WTC11 (cell line): ENCODE results near the gene SPRYD7. TPM values are rescaled to one million over a fixed set of nuclear protein-coding genes. Genes with fewer than 3 reads are reported as not detected.

ENCODE experiments used
- ATAC-seq: fragments of 200-7000 bp; cut with Tn5 transposase; 2 replicates; pipeline ENCODE4 v1.10.0; 2021; ENCODE audit warnings: mild to moderate bottlenecking, moderate library complexity
- CTCF ChIA-PET: fragments of 300-600 bp; sonication (Branson Sonifier 250); formaldehyde crosslinking; loops from one replicate; lab custom pipeline; 2021; ENCODE audit warnings: antibody characterized with exemption; lab: Charles Lee
- POLR2A ChIA-PET: fragments of 350-600 bp; sonication (Branson Sonifier 250); formaldehyde crosslinking; loops from one replicate; lab custom pipeline; 2021; ENCODE audit warnings: antibody characterized with exemption; lab: Charles Lee
- DNase-seq: peaks from one replicate; pipeline ENCODE4 v3.0.0; 2021; ENCODE audit warnings: low spot score
- H3K27ac Mint-ChIP-seq: 2 replicates; pipeline ENCODE4 v1.8.0; 2021; ENCODE audit warnings: mixed read lengths
- H3K27me3 Mint-ChIP-seq: 2 replicates; pipeline ENCODE4 v1.8.0; 2021; ENCODE audit warnings: low read depth, mild to moderate bottlenecking, moderate library complexity, mixed read lengths
- H3K36me3 Mint-ChIP-seq: 2 replicates; pipeline ENCODE4 v1.8.0; 2021; ENCODE audit warnings: mixed read lengths
- H3K4me1 Mint-ChIP-seq: 2 replicates; pipeline ENCODE4 v1.8.0; 2022; ENCODE audit warnings: mixed read lengths
- H3K4me3 Mint-ChIP-seq: 2 replicates; pipeline ENCODE4 v1.8.0; 2021; ENCODE audit warnings: mild to moderate bottlenecking, moderate library complexity, mixed read lengths
- H3K9me3 Mint-ChIP-seq: 2 replicates; pipeline ENCODE4 v1.8.0; 2021; ENCODE audit warnings: mixed read lengths
- CTCF ChIP-seq: fragments of 200-600 bp; IDR thresholded peaks from 2 replicates; pipeline ENCODE4 v1.8.0; 2022; ENCODE audit warnings: antibody characterized with exemption
- FOXP4 ChIP-seq: sonication (generic); formaldehyde crosslinking; IDR thresholded peaks from 2 replicates; pipeline ENCODE4 v1.8.0; 2022; ENCODE audit warnings: mild to moderate bottlenecking, missing genetic modification reagents
- HMGXB4 ChIP-seq: sonication (generic); formaldehyde crosslinking; IDR thresholded peaks from 2 replicates; pipeline ENCODE4 v1.8.1; 2023; ENCODE audit warnings: mild to moderate bottlenecking, moderate library complexity, missing genetic modification reagents
- NFYB ChIP-seq: sonication (generic); formaldehyde crosslinking; conservative IDR thresholded peaks from 2 replicates; pipeline ENCODE4 v1.8.0; 2022; ENCODE audit warnings: low read depth, missing genetic modification reagents
- SOX15 ChIP-seq: fragments of 250-450 bp; sonication (Bioruptor Pico); IDR thresholded peaks from 2 replicates; pipeline ENCODE4 v1.9.0; 2021; ENCODE audit warnings: mild to moderate bottlenecking
- SP1 ChIP-seq: sonication (generic); formaldehyde crosslinking; conservative IDR thresholded peaks from 2 replicates; pipeline ENCODE4 v1.8.1; 2022; ENCODE audit warnings: missing genetic modification reagents
- STAT6 ChIP-seq: sonication (generic); formaldehyde crosslinking; conservative IDR thresholded peaks from 2 replicates; pipeline ENCODE4 v1.8.1; 2023; ENCODE audit warnings: mild to moderate bottlenecking, low read depth, missing genetic modification reagents, moderate library complexity
- TCF7 ChIP-seq: sonication (generic); formaldehyde crosslinking; IDR thresholded peaks from 2 replicates; pipeline ENCODE4 v1.8.0; 2022; ENCODE audit warnings: mild to moderate bottlenecking, low read depth, missing genetic modification reagents, moderate library complexity
- ZBTB43 ChIP-seq: sonication (generic); formaldehyde crosslinking; IDR thresholded peaks from 2 replicates; pipeline ENCODE4 v1.8.1; 2023; ENCODE audit warnings: mild to moderate bottlenecking, missing genetic modification reagents
- ZNF281 ChIP-seq: sonication (generic); formaldehyde crosslinking; IDR thresholded peaks from 2 replicates; pipeline ENCODE4 v1.8.0; 2023; ENCODE audit warnings: mild to moderate bottlenecking, missing genetic modification reagents
- ZNF396 ChIP-seq: fragments of 250-450 bp; sonication (Bioruptor Pico); IDR thresholded peaks from 2 replicates; pipeline ENCODE4 v1.8.0; 2021; ENCODE audit warnings: mild to moderate bottlenecking, moderate library complexity, borderline replicate concordance
- ZNF416 ChIP-seq: fragments of 250-450 bp; sonication (Bioruptor Pico); IDR thresholded peaks from 2 replicates; pipeline ENCODE4 v1.9.0; 2021; ENCODE audit warnings: mild to moderate bottlenecking, inconsistent platforms
- total RNA-seq: library from RNA; stranded (reverse); gene quantifications from 3 replicates; pipeline ENCODE4 v1.2.3, GENCODE V29; 2021

The SPRYD7 gene
- total RNA-seq, 1 experiment from 2014 or later: 3.1 TPM

GRCh38 chr13:49869519-49869918 is 66.6 kb downstream of the SPRYD7 start:
- peak; percentile 69 for DNase-seq

GRCh38 chr13:49867834-49868233 is 68.3 kb downstream of the SPRYD7 start:
- Mint-ChIP-seq H3K9me3 (peaks cover 41% of the 10 kb centered on the region), H3K36me3 (peaks cover 12% of the 10 kb centered on the region; the same call in 1 of the 2 replicates)
- POLR2A ChIA-PET: no interaction called here
- TF ChIP-seq NFYB (CRISPR knock-in tag) (no peak), SOX15 (no peak), ZNF396 (CRISPR knock-in tag) (no peak), STAT6 (CRISPR knock-in tag) (no peak), TCF7 (CRISPR knock-in tag) (no peak), FOXP4 (CRISPR knock-in tag) (no peak), ZNF416 (CRISPR knock-in tag) (no peak), ZBTB43 (CRISPR knock-in tag) (no peak), HMGXB4 (CRISPR knock-in tag) (no peak), SP1 (CRISPR knock-in tag) (no peak)

More at GRCh38 chr13:49869519-49869918, 66.6 kb downstream of the SPRYD7 start:
- no peak overlapping the region for H3K27ac Mint-ChIP-seq
- no peaks in the 10 kb centered on the region for H3K4me1 Mint-ChIP-seq
- no peak overlapping the region for H3K4me3 Mint-ChIP-seq
- POLR2A ChIA-PET: interaction anchor here (1.1 kb wide), 1 partner anchor 77 kb away, joined by 4 read pairs; the partner anchor contains the start of gene KPNA3
- ATAC-seq: peak; percentile 87
- TF ChIP-seq ZNF281 (CRISPR knock-in tag) (no peak), CTCF (peak; percentile 24; the same call in 1 of the 2 replicates)
- peaks cover 38% of the 10 kb centered on the region for H3K9me3 Mint-ChIP-seq
- H3K27me3 Mint-ChIP-seq: peaks cover 3% of the 10 kb centered on the region; the same call in 1 of the 2 replicates
- CTCF ChIA-PET: interaction anchor here (0.5 to 2.2 kb wide), 23 partner anchors 9 to 1175 kb away, joined by 3 to 16 read pairs (median 3); partner anchors contain the start of genes SPRYD7 and TRIM13
- H3K36me3 Mint-ChIP-seq: peaks cover 19% of the 10 kb centered on the region

More at GRCh38 chr13:49867834-49868233, 68.3 kb downstream of the SPRYD7 start:
- CTCF ChIA-PET: no interaction called here
- H3K27me3 Mint-ChIP-seq: no peaks in the 10 kb centered on the region
- ATAC-seq (no peak), DNase-seq (no peak)
- no peaks in the 10 kb centered on the region for H3K4me1 Mint-ChIP-seq
- no peak overlapping the region for H3K27ac Mint-ChIP-seq
- H3K4me3 Mint-ChIP-seq: no peak overlapping the region
